GM12878 (cell line): ENCODE measurements around the gene TCEA2. TPM values are rescaled to one million over a fixed set of nuclear protein-coding genes. Genes with fewer than 3 reads are reported as not detected.

Experiments
- ATAC-seq: fragments of 200-7000 bp; cut with Tn5 transposase; 3 replicates; pipeline ENCODE4 v1.9.1; 2020; ENCODE audit warnings: mild to moderate bottlenecking, moderate library complexity
- BruUV-seq: library from RNA; stranded (reverse); fragments of 400-500 nt; replicated peaks from 2 replicates; lab custom pipeline; 2021; lab: Mats Ljungman, UMichigan
- CTCF ChIA-PET: fragments of 300-600 bp; sonication (Branson Sonifier 250); formaldehyde crosslinking; extraction: SDS; loops from one replicate; lab custom pipeline; 2021; ENCODE audit warnings: inconsistent platforms; lab: Yijun Ruan, JAX
- POLR2A ChIA-PET: fragments of 350-600 bp; formaldehyde crosslinking; extraction: SDS; loops from one replicate; lab custom pipeline; 2021; ENCODE audit warnings: inconsistent platforms; lab: Charles Lee
- RAD21 ChIA-PET: fragments of 300-600 bp; sonication (Branson Sonifier 250); formaldehyde crosslinking; loops from one replicate; lab custom pipeline; 2023; ENCODE audit warnings: antibody characterized with exemption; ENCODE audit not compliant: unreplicated experiment; lab: Charles Lee
- SMC1A ChIA-PET: fragments of 300-600 bp; sonication (Branson Sonifier 250); formaldehyde crosslinking; loops from one replicate; lab custom pipeline; 2023; ENCODE audit not compliant: unreplicated experiment, uncharacterized antibody; lab: Charles Lee
- DNase-seq: peaks from one replicate; pipeline ENCODE4 v3.0.0-alpha.2; 2011; ENCODE audit warnings: low read depth, low spot score
- FAIRE-seq: peaks from 3 replicates; lab custom pipeline; 2011; peaks lifted over from hg19 to GRCh38; lab: Jason Lieb, UNC
- H2AFZ ChIP-seq: 2 replicates; pipeline ENCODE4 v1.6.0; 2011; ENCODE audit warnings: low read depth, low read length, control low read depth; ENCODE audit not compliant: control insufficient read depth
- H3K27ac ChIP-seq: 2 replicates; pipeline ENCODE4 v1.5.1; 2011; ENCODE audit warnings: control low read depth; ENCODE audit not compliant: control insufficient read depth, insufficient read depth
- H3K27me3 ChIP-seq, 2 experiments: replicated peaks in 1 of 2; 2 replicates each; pipeline versions ENCODE4 v1.6.0 to v1.6.1; 2011; ENCODE audit warnings: low read length in 1 of 2; ENCODE audit not compliant: control insufficient read depth in 2 of 2, insufficient read depth in 2 of 2
- H3K36me3 ChIP-seq, 2 experiments: 2 replicates each; pipeline ENCODE4 v1.5.1; 2011; ENCODE audit warnings: low read length in 1 of 2; ENCODE audit not compliant: control insufficient read depth in 2 of 2, insufficient read depth in 2 of 2
- H3K4me1 ChIP-seq: 2 replicates; pipeline ENCODE4 v1.6.1; 2011; ENCODE audit warnings: mild to moderate bottlenecking, low read length, moderate library complexity, mixed read lengths; ENCODE audit not compliant: control insufficient read depth, insufficient read depth
- H3K4me2 ChIP-seq: 2 replicates; pipeline ENCODE4 v1.6.0; 2011; ENCODE audit warnings: control low read depth; ENCODE audit not compliant: control insufficient read depth, insufficient read depth
- H3K4me3 ChIP-seq: fragments of 200-600 bp; sonication (generic); 2 replicates; pipeline ENCODE4 v1.5.1; 2016
- H3K79me2 ChIP-seq: 2 replicates; pipeline ENCODE4 v1.6.0; 2011; ENCODE audit warnings: low read length; ENCODE audit not compliant: control insufficient read depth, insufficient read depth
- H3K9ac ChIP-seq: 2 replicates; pipeline ENCODE4 v1.8.0; 2011; ENCODE audit warnings: low read length, control low read depth, mixed read lengths; ENCODE audit not compliant: control insufficient read depth, insufficient read depth
- H3K9me3 ChIP-seq: replicated peaks from 3 replicates; pipeline ENCODE4 v1.5.1; 2011; ENCODE audit warnings: mild to moderate bottlenecking, low read length; ENCODE audit not compliant: control insufficient read depth, insufficient read depth
- H4K20me1 ChIP-seq: 2 replicates; pipeline ENCODE4 v1.6.0; 2011; ENCODE audit not compliant: control insufficient read depth, insufficient read depth
- BHLHE40 ChIP-seq, 2 experiments: fragments of 450-650 bp in 1 of 2; IDR thresholded peaks; 2 replicates each; pipeline ENCODE4 v1.6.1; 2011 to 2017; ENCODE audit warnings: low read depth in 2 of 2, borderline replicate concordance in 1 of 2, improper control_type of control experiment in 1 of 2, low read length in 1 of 2, mild to moderate bottlenecking in 1 of 2
- CTCF ChIP-seq, 3 experiments: IDR thresholded peaks in 2 of 3; conservative IDR thresholded peaks in 1 of 3; 2 replicates each; pipeline ENCODE4 v1.5.1; 2011; ENCODE audit warnings: low read depth in 3 of 3, low read length in 3 of 3, mild to moderate bottlenecking in 3 of 3, control low read depth in 2 of 3, moderate library complexity in 2 of 3, inconsistent platforms in 1 of 3, mixed read lengths in 1 of 3; ENCODE audit not compliant: control insufficient read depth in 2 of 3, insufficient read depth in 1 of 3; ENCODE audit errors: extremely low read depth in 1 of 3
- DPF2 ChIP-seq: fragments of 450-650 bp; IDR thresholded peaks from 2 replicates; pipeline ENCODE4 v1.6.1; 2017; ENCODE audit warnings: mild to moderate bottlenecking
- EED ChIP-seq: sonication (generic); IDR thresholded peaks from 2 replicates; pipeline ENCODE4 v1.6.1; 2016; ENCODE audit warnings: antibody characterized with exemption, low read depth
- MLLT1 ChIP-seq: fragments of 450-650 bp; IDR thresholded peaks from 2 replicates; pipeline ENCODE4 v1.6.1; 2016; ENCODE audit warnings: mild to moderate bottlenecking
- NR2F1 ChIP-seq: fragments of 450-650 bp; conservative IDR thresholded peaks from 2 replicates; pipeline ENCODE4 v1.6.1; 2017; ENCODE audit warnings: mild to moderate bottlenecking
- RAD21 ChIP-seq: IDR thresholded peaks from 2 replicates; pipeline ENCODE4 v1.6.1; 2011; ENCODE audit warnings: mild to moderate bottlenecking, low read depth, low read length, moderate library complexity; ENCODE audit not compliant: insufficient read depth
- SMC3 ChIP-seq: IDR thresholded peaks from 2 replicates; pipeline ENCODE4 v1.6.1; 2011; ENCODE audit warnings: low read length, improper control_type of control experiment, borderline replicate concordance
- TCF3 ChIP-seq: IDR thresholded peaks from 2 replicates; pipeline ENCODE4 v1.6.1; 2012; ENCODE audit warnings: low read depth, mild to moderate bottlenecking, low read length, borderline replicate concordance; ENCODE audit not compliant: insufficient read depth
- USF1 ChIP-seq: IDR thresholded peaks from 2 replicates; pipeline ENCODE4 v1.6.1; 2011; ENCODE audit warnings: borderline replicate concordance, low read depth, mild to moderate bottlenecking, moderate library complexity, mixed read lengths, low read length; ENCODE audit not compliant: insufficient read depth; ENCODE audit errors: extremely low read length
- WGBS: methylation state at CpG from one replicate; pipeline ENCODE4 v1.1.6; 2016; ENCODE audit warnings: low lambda C conversion rate; ENCODE audit not compliant: insufficient replicate concordance, insufficient coverage; ENCODE audit errors: missing lambda C conversion rate; 5-methylcytosine and 5-hydroxymethylcytosine counted together
- in situ Hi-C: fragments of 300-500 bp; cut with MboI; formaldehyde crosslinking; loops from 9 replicates; pipeline ENCODE4 v1.14.3; 2018; ENCODE audit warnings: mixed read lengths
- intact Hi-C: fragments of 100-400 bp; cut with micrococcal nuclease; formaldehyde crosslinking; loops from one replicate; pipeline ENCODE4 v1.14.2; 2022; ENCODE audit not compliant: unreplicated experiment
- polyA plus RNA-seq, 11 experiments: library from polyadenylated mRNA; depleted of rRNA in 4 of 11; unstranded in 6 of 11; stranded (reverse) in 5 of 11; fragments of >200 nt; fragmentation: Nextera tagmentation in 4 of 11; fragmentation: Illumina TruSeq in 1 of 11; extraction: Ambion mirVana in 4 of 11; extraction: Trizol in 1 of 11; gene quantifications; 1 replicate in 1 of 11; 2 replicates in 10 of 11; pipeline versions ENCODE4 v1.2.1 to v1.2.3, GENCODE V29; 2011 to 2016; ENCODE audit warnings: inconsistent platforms in 2 of 11, missing spikeins in 2 of 11, low read depth in 1 of 11
- total RNA-seq, 4 experiments: library from RNA; depleted of rRNA in 3 of 4; stranded (reverse); fragments of >200 nt in 3 of 4; fragmentation: Illumina TruSeq in 1 of 4; extraction: Trizol in 1 of 4; gene quantifications; 2 replicates each; pipeline versions ENCODE4 v1.2.1 to v1.2.3, GENCODE V29; 2013 to 2021

The TCEA2 gene
- total and polyA plus RNA-seq, 10 of the 15 experiments (the other 5 are each of a cell fraction or from before 2014, with no cell fraction given): 3.4 to 42.5 (median 13.3) TPM

- H3K9ac ChIP-seq: no peak overlapping the region
- ATAC-seq (peak; percentile 40), DNase-seq (no peak), FAIRE-seq (no peak)
- peaks cover 18% of the 10 kb centered on the region for H3K4me1 ChIP-seq
- ChIA-PET POLR2A (interaction anchor here (1.3 kb wide), 1 partner anchor 10 kb away, joined by 4 read pairs; the partner anchor contains the start of gene RGS19), CTCF (interaction anchor here (1.2 to 2.3 kb wide), 5 partner anchors 9 to 30 kb away, joined by 5 to 10 read pairs (median 7); no protein-coding TSS in a partner anchor), RAD21 (interaction anchor here (0.8 kb wide), 1 partner anchor 32 kb away, joined by 3 read pairs; no protein-coding TSS in a partner anchor), SMC1A (interaction anchor here (0.9 kb wide), 1 partner anchor 30 kb away, joined by 3 read pairs; no protein-coding TSS in a partner anchor)
- H3K27ac ChIP-seq: no peak overlapping the region
- WGBS: 35% methylated on average over 13 of the region's 14 CpGs
- H3K4me3 ChIP-seq: no peak overlapping the region
- no peaks in the 10 kb centered on the region for H3K27me3 ChIP-seq
- no peaks in the 10 kb centered on the region for H4K20me1 ChIP-seq
- TF ChIP-seq RAD21 (peak; percentile 30), BHLHE40 (IDR thresholded peaks at IDR 0.05; ENCODE audit: borderline replicate concordance in 1 of 2, low read depth in 2 of 2, low read length in 1 of 2) (peak; percentile 43 to 81; a peak in 3 of 4 replicates), SMC3 (peak; percentile 49; the same call in 1 of the 2 replicates), TCF3 (0 out of 2 replicates have a peak, but pooled peaks have one; percentile 23), MLLT1 (no peak), USF1 (peak; percentile 4), CTCF (IDR thresholded peaks at IDR 0.05 in 2 of 3, conservative IDR thresholded peaks at IDR 0.05 in 1 of 3; ENCODE audit: control insufficient read depth in 2 of 3, extremely low read depth in 1 of 3, insufficient read depth in 1 of 3, low read depth in 3 of 3, low read length in 3 of 3) (peak; percentile 64 to 90 (median 77)), DPF2 (0 out of 2 replicates have a peak, but pooled peaks have one; percentile 1), NR2F1 (peak; percentile 49), EED (no peak)
- no peaks in the 10 kb centered on the region for H3K9me3 ChIP-seq
- in situ Hi-C loops: no loop called here
- BruUV-seq: no TSS peak
- intact Hi-C loops: no loop called here
- peaks cover 3 to 19% of the 10 kb centered on the region in 2 experiments for H3K36me3 ChIP-seq
- H2AFZ ChIP-seq: no peak overlapping the region
- H3K4me2 ChIP-seq: no peak overlapping the region
- no peaks in the 10 kb centered on the region; the same call in 1 of the 2 replicates for H3K79me2 ChIP-seq
These were observed 6.7 kb downstream of the TCEA2 start for GRCh38 chr20:64069614-64070243.
